Activated CD4-positive, alpha-beta T cell treated with anti-CD3 and anti-CD28 coated beads, Interleukin-2, amount 50 U/mL, for 1 hour (primary cell): ENCODE data around the gene NYAP1.
"Not testable (repeated sequence)": the region's sequence is repeated elsewhere in the genome, so short reads cannot be mapped to it uniquely, and the experiment has no call there.

Source experiments
- DNase-seq: peaks from one replicate; pipeline ENCODE4 v3.0.0-alpha.2; 2020

Gene NYAP1

GRCh38 chr7:100483722-100484672, at the start of gene NYAP1:
TSS of gene NYAP1 (plus strand) at chr7:100483927. CDS start at chr7:100485312, 1,385 bp downstream.
- DNase-seq: peak; percentile 60

GRCh38 chr7:100434297-100435144, 49.2 kb upstream of the NYAP1 start:
- no peak for DNase-seq

GRCh38 chr7:100435401-100436304, 48.1 kb upstream of the NYAP1 start:
- peak; percentile 56 for DNase-seq

GRCh38 chr7:100437150-100438100, 46.3 kb upstream of the NYAP1 start:
- no peak for DNase-seq

GRCh38 chr7:100438172-100438571, 45.6 kb upstream of the NYAP1 start:
- no peak for DNase-seq

- DNase-seq: not testable (repeated sequence)
Measured at GRCh38 chr7:100438731-100439130, 45.0 kb upstream of the NYAP1 start.

- DNase-seq: not testable (repeated sequence)
Measured at GRCh38 chr7:100439244-100439643, 44.5 kb upstream of the NYAP1 start.

- no peak for DNase-seq
Measured at GRCh38 chr7:100441641-100442535, 41.8 kb upstream of the NYAP1 start.

- no peak for DNase-seq
Measured at GRCh38 chr7:100443096-100443840, 40.5 kb upstream of the NYAP1 start.

- no peak for DNase-seq
Measured at GRCh38 chr7:100444311-100445278, 39.1 kb upstream of the NYAP1 start.

GRCh38 chr7:100446040-100446439, 37.7 kb upstream of the NYAP1 start:
- no peak for DNase-seq

GRCh38 chr7:100447363-100447762, 36.4 kb upstream of the NYAP1 start:
- not testable (repeated sequence) for DNase-seq

- DNase-seq: no peak
Measured at GRCh38 chr7:100449190-100449795, 34.4 kb upstream of the NYAP1 start.

GRCh38 chr7:100452513-100452912, 31.2 kb upstream of the NYAP1 start:
- DNase-seq: no peak

- not testable (repeated sequence) for DNase-seq
Measured at GRCh38 chr7:100453854-100454253, 29.9 kb upstream of the NYAP1 start.

- no peak for DNase-seq
Measured at GRCh38 chr7:100455206-100455605, 28.5 kb upstream of the NYAP1 start.

GRCh38 chr7:100456562-100456961, 27.2 kb upstream of the NYAP1 start:
- DNase-seq: no peak

- DNase-seq: no peak
Measured at GRCh38 chr7:100457033-100457432, 26.7 kb upstream of the NYAP1 start.
